ENCODE results near the gene MR1.
A peak's percentile ranks its signal among the peaks of the same experiment; 100 is the strongest.
"Not testable (repeated sequence)": the region's sequence is repeated elsewhere in the genome, so short reads cannot be mapped to it uniquely, and the experiment has no call there.

Gene MR1

GRCh38 chr1:181032535-181032934, 1.2 kb upstream of the MR1 start:
- no peak for DNase-seq

GRCh38 chr1:181033128-181033798, 520 bp upstream of the MR1 start:
- DNase-seq: peak; percentile 26

GRCh38 chr1:181035210-181035609, 1.4 kb downstream of the MR1 start:
- not testable (repeated sequence) for DNase-seq

GRCh38 chr1:181036107-181036836, 2.5 kb downstream of the MR1 start:
- no peak for DNase-seq

GRCh38 chr1:181037386-181037785, 3.6 kb downstream of the MR1 start:
- no peak for DNase-seq

GRCh38 chr1:181038399-181038873, 4.7 kb downstream of the MR1 start:
- peak; percentile 24 for DNase-seq

GRCh38 chr1:181040284-181040865, 6.6 kb downstream of the MR1 start:
- no peak for DNase-seq

- DNase-seq: no peak
Observed at GRCh38 chr1:181043025-181043888, 9.5 kb downstream of the MR1 start.

GRCh38 chr1:181044449-181044966, 10.7 kb downstream of the MR1 start:
- no peak for DNase-seq

- DNase-seq: not testable (repeated sequence)
Observed at GRCh38 chr1:181045946-181046345, 12.2 kb downstream of the MR1 start.

GRCh38 chr1:181049378-181049777, 15.6 kb downstream of the MR1 start:
- no peak for DNase-seq

- DNase-seq: no peak
Observed at GRCh38 chr1:181050922-181051321, 17.1 kb downstream of the MR1 start.

GRCh38 chr1:181056560-181056959, 22.8 kb downstream of the MR1 start:
- DNase-seq: no peak

GRCh38 chr1:181057079-181057478, 23.3 kb downstream of the MR1 start:
- no peak for DNase-seq

- DNase-seq: no peak
Observed at GRCh38 chr1:181059435-181059834, 25.7 kb downstream of the MR1 start.

- no peak for DNase-seq
Observed at GRCh38 chr1:181060066-181060465, 26.3 kb downstream of the MR1 start.

GRCh38 chr1:181060947-181061346, 27.2 kb downstream of the MR1 start:
- not testable (repeated sequence) for DNase-seq

GRCh38 chr1:181061487-181061886, 27.7 kb downstream of the MR1 start:
- no peak for DNase-seq

- peak; percentile 10 for DNase-seq
Observed at GRCh38 chr1:181061891-181062835, 28.4 kb downstream of the MR1 start.

GRCh38 chr1:181062836-181063428, 29.1 kb downstream of the MR1 start:
- DNase-seq: no peak

- no peak for DNase-seq
Observed at GRCh38 chr1:181064011-181064623, 30.3 kb downstream of the MR1 start.
